Measurements from ENCODE around the gene GRID2.
A peak's percentile ranks its signal among the peaks of the same experiment; 100 is the strongest.
"Not testable (repeated sequence)": the region's sequence is repeated elsewhere in the genome, so short reads cannot be mapped to it uniquely, and the experiment has no call there.

GRID2 gene

DNA sequence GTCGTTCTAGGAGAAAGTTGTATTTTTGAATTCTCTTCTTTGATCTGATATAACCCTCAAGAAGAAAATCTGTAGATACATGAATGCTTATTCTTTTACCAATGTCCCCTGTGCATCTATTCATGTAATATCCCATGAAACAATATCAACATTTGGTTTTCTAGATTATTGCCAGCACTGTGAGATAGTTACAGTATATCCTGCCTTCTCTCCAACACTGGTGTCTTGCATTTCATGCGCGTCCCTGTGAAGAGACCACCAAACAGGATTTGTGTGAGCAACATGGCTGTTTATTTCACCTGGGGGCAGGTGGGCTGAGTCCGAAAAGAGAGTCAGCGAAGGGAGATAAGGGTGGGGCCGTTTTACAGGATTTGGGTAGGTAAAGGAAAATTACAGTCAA lies 135.0 kb downstream of the GRID2 start:
- not testable (repeated sequence) for DNase-seq (ENCODE audit: low spot score)

DNA sequence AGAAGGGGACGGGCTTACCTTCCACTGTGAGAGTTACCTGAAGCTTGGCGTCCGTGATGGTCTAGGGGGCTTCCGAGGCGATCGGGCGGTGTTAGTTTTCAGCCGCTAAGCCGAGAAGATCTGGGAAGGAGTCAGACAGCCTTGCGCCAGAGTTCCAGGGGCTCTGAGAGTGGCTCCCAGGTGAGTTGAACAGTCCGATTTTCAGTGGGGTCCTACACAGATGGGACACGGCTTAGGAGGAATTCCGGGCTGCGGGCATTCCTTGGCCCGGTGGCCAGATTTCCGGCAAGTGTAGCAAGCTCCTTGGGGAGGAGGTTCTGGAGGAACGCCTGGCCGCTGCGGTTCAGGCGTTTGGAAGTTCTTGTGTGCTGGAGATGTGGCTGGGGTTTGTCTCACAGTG lies 138.4 kb downstream of the GRID2 start:
- DNase-seq (ENCODE audit: low spot score): not testable (repeated sequence)

- DNase-seq (ENCODE audit: low spot score): not testable (repeated sequence)
Measured at GRCh38 chr4:92444143-92444843, 140.5 kb downstream of the GRID2 start.

- DNase-seq (ENCODE audit: low spot score): no peak
Measured at GRCh38 chr4:92445127-92445526, 141.4 kb downstream of the GRID2 start.

- no peak for DNase-seq (ENCODE audit: low spot score)
Measured at GRCh38 chr4:92447255-92447905, 143.6 kb downstream of the GRID2 start.

DNA sequence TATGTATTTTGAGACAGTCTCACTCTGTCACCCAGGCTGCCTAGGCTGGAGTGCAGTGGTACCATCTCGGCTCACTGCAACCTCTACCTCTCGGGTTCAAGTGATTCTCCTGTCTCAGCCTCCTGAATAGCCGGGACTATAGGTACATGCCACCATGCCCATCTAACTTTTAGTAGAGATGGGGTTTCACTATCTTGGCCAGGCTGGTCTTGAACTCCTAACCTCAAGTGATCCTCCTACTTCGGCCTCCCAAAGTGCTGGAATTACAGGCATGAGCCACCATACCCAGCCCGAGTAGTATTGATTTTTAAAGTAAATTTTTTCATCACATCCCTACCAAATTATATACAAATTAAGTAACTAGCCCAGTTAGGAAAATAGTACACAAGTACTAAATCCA lies 144.4 kb downstream of the GRID2 start:
- DNase-seq (ENCODE audit: low spot score): not testable (repeated sequence)

DNA sequence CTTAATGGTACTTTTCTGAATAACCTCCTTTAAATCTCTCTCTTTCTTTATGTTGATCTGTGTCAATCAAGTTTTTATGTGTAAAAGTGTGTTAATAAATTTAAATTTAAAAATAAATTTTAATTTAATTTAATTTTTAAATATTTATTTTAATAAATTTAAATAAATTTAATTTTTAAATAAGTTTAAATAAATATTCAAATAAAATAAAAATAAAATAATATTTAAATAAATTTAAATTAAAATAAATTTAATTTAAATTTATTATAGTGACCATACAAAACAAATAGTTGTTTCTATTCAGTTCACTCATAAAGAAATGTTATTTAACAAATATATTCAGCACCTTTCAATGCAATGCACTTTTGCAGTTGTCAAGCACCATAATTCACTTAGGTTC lies 146.9 kb downstream of the GRID2 start:
- DNase-seq (ENCODE audit: low spot score): no peak

- peak; percentile 8 for DNase-seq (ENCODE audit: low spot score)
Measured at GRCh38 chr4:92451782-92452181, 148.0 kb downstream of the GRID2 start.

- not testable (repeated sequence) for DNase-seq (ENCODE audit: low spot score)
Measured at GRCh38 chr4:92452383-92452782, 148.6 kb downstream of the GRID2 start.

DNA sequence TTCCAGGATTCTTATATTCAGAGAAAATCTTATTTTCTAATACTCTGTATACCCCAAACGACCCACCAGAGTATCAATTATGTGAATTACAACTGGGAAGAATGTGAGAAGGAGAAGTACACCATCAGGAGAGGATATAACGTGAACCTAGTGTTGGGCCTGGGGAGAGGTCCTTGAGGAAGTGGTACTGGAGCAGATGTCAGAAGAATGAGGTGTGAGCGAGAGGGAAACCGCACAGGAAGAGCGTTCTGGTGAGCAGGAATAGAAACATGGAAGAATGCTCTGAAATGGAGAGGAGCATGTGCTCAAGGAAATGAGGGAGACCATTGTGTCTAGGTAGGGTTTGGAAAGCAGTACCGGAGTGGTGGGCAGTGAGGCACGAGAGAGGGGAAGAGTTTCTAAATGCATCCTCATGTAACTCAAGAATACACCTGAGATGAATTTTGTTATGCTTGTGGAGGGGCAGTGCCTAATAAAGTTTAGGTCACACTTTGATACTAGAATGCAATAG lies 151.6 kb downstream of the GRID2 start:
- DNase-seq (ENCODE audit: low spot score): no peak

DNA sequence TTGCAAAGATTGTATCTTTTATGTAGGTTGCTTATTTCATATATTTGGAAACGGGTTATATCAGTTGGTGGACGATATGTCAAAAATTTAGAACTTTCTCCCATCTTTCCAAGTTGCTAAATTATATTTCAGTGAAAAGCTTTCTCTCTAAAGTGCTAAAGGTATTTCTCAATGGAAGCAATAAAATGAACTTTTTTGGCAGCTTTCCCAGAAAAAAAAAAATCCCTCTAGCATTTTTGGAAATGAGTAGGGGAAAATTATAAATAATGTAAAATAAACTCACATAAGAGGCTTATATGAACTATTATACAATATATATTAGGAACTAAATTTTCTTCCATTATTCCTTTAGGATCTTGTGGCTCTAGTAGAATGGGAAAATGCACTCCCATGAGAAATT lies 152.2 kb downstream of the GRID2 start:
- DNase-seq (ENCODE audit: low spot score): no peak

- no peak for DNase-seq (ENCODE audit: low spot score)
Measured at GRCh38 chr4:92461732-92462131, 158.0 kb downstream of the GRID2 start.

DNA sequence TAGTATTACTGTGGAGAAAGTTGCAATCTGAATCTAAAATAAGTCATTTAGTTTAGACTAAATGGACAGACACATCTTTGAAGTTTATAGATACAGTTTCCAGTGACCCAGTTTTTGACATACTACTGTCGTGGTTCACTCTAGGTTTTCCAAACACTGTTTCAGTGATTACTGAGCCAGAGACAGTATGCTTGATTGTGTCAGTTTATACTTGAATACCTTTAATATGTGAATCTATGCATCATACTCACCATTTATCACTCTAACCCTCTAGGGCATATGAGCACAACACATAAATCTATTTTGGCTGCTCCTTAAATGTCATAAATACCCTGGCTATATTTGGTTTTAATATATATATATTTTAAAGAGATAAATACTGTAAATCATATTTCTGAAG lies 173.5 kb downstream of the GRID2 start:
- no peak for DNase-seq (ENCODE audit: low spot score)

GRCh38 chr4:92483341-92483740 lies 179.6 kb downstream of the GRID2 start:
- DNase-seq (ENCODE audit: low spot score): no peak

DNA sequence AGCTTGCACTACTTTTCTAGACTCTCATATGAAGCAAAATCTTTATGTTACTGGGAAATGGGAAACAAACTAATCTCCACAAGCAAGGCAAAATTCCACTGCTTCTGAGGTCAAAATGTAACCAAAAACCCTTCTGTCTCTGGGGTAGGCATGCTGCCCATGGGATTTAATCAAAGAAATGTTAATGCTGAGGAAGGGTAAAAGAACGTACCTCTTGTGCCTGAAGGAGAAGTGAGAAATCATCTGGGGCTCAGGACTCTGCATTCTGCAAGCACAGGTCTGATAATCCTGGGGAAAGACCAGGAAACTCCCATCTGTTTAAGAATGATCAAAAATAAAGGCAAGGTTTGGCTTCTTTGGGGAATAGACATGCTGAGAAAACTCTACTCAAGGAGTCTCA lies 184.7 kb downstream of the GRID2 start:
- DNase-seq (ENCODE audit: low spot score): no peak

DNA sequence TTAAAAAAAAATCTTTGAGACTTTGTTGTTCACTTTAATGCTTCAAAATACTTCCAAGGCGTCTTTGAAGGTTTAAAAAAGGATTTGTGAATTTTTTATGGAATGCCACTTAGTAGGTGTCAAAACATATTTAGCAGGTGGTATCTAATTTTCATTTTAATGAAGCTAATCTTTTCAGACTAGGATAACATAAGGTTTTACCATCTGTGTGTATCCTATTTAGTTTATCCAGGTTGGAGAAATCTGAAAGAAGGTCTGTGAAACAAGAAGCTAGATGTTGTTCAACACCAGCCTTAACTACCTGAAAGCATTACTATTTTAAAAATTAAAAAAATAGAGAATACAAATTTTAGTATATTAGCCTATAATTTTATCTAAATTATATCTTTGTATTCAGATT lies 193.4 kb downstream of the GRID2 start:
- no peak for DNase-seq (ENCODE audit: low spot score)

DNA sequence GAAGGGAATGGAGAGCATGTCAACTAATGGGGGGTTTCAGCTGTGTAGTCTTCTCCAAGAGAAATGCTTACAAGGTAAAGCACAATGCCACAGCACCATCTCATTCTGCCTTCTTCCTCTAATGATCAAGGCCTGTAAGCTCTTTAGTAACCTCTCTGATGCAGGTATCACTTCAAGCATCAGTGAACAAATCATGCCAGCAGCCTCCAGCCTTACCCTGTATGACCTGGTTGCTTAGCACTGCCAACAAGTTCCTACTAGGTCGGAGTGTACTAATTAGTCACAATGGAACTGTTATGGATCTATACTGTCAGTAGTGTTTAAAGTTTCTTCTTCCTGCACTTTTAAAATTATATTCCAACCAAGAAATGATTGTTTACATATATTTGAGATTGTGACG lies 197.7 kb downstream of the GRID2 start:
- peak; percentile 3 for DNase-seq (ENCODE audit: low spot score)

GRCh38 chr4:92506933-92507332 lies 203.2 kb downstream of the GRID2 start:
- no peak for DNase-seq (ENCODE audit: low spot score)

DNA sequence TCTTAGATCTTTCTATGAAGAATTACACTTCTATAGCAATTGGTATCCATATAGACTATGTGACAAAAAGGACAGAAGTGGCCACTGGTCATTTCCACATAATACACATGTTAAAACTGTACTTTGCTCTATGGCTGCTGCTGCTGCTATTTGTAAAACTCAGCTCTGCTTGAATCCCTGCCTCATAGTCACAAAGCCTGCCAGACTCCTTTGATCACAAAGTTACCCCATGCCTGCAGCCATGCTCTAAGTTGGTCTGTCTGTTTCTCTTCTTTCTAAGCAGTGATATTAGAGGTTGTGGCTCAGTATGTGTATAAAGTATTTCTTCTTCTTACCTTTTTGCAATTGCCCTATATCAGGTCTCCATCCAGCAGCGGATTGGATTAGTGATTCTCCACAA lies 210.9 kb downstream of the GRID2 start:
- no peak for DNase-seq (ENCODE audit: low spot score)

- no peak for DNase-seq (ENCODE audit: low spot score)
Measured at GRCh38 chr4:92516450-92516849, 212.7 kb downstream of the GRID2 start.

GRCh38 chr4:92519727-92520126 lies 216.0 kb downstream of the GRID2 start:
- DNase-seq (ENCODE audit: low spot score): no peak

GRCh38 chr4:92520563-92520962 lies 216.8 kb downstream of the GRID2 start:
- no peak for DNase-seq (ENCODE audit: low spot score)

DNA sequence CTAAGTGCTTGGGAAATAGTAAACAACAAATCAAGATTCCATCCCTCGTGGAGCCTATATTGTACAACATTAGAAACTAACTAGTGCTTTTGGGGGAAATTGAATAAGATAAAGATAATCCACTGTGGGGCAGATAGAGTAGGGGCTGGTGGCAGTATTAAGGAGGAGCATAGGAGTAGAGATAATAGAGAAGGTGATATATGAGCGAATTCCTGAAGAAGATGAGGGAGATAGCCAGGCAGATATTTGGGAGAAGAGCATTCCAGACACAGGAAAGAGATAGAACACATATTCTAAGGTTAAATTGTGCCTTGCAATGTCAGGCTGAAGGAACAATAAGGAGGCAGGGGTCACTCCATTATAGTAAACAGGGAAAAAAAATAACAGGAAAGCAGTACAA lies 218.2 kb downstream of the GRID2 start:
- DNase-seq (ENCODE audit: low spot score): no peak

DNA sequence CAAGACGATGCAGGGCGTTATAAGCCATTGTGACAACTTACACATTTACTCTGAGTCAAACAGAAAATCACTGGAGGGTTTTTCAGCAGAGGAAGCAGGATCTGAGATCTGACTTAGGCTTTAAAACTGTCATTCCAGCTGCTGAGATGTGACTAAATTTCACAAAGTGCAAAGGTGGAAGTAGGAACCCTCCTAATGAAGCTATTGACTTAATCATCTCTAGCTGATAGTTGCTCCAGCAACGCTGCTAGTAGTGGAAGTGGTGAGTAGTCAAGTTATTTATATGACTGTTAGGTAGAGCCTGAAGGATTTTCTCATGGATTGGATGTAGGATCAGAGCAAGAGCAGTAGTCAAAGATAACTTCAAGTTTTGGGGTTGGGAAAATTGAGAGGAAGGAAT lies 218.6 kb downstream of the GRID2 start:
- DNase-seq (ENCODE audit: low spot score): no peak

Measured in kidney tubule cell (primary cell).